GM18868 (cell line): Measurements from ENCODE around the gene OOSP4B.
"Not testable (repeated sequence)": the region's sequence is repeated elsewhere in the genome, so short reads cannot be mapped to it uniquely, and the experiment has no call there.

Experiments
- ATAC-seq: cut with Tn5 transposase; IDR thresholded peaks from one replicate; pipeline ENCODE4 v1.9.1; 2021; ENCODE audit warnings: mild to moderate bottlenecking, moderate library complexity; ENCODE audit not compliant: unreplicated experiment

Gene OOSP4B

DNA sequence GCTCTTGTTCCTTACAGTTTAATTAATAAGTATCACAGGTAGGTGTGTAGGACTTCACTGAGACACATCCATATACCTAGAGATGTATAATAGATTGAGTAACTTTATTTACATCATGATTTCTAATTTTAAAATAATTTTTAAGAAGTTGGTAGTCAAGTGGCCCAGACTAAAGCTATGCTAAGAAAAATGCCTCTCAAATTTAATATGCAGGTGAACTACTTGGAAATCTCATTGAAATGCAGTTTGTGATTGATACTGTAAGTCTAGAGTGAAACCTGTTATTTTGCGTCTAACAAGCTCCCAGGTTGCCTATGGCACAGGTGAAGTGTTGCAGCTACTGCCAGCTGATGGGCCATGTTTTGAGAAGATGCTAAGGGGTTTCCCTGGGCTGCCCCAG lies at the start of gene OOSP4B:
Gene OOSP4B, plus strand, starts transcription at position 301 of the 400 bp plus-strand sequence.
- no peak for ATAC-seq

DNA sequence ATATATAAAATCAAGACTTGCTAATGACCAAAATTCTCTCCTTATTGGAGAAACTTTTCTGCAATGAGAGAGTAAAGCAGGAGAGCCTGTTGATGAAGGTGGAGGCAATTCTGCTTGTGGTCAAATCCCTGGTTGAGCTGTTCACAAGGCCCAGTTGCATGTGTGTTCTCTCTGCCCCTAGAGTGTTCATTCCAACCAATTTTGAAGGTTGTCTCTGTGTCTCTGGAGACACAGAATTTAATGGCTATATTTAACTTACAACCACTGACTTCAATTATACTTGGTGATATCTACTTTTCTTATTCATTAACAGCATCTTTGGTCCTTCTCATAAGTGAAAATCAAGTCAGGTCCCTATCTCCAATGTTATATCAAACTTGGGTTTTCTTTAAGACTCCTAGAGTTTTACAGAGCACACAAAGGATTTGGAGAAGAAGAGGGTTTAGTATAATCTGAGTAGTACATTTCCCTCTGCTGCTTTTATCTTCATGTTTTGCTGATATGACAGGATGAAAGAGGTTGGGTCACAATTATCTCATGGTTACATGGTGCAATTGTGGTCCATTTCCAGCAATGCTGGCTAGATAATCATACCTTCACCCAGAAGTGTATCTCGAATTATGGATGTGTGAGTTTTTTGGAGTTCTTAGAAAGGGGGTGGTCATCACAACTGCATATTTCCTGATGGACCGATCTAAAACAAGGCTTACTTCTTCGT lies 49.1 kb upstream of the OOSP4B start:
- no peak for ATAC-seq

DNA sequence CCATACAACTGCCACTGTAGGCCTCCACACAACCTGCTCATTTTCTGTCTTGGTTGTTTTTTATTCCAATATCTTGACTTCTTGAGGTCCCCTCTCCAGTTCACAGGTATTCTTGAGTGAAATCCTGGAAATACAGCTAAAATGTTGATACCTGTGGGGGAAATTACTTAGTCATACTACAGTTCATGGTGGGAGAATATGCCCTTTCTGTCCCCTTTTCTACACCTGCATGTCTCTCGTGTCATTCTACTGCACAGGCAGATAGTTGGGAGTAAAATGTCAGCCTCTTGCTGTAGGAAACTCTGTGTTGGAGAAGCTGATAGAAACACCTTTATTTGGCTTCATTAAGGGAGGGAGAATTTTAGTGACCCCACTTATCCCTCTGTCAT lies 48.6 kb upstream of the OOSP4B start:
- no peak for ATAC-seq

DNA sequence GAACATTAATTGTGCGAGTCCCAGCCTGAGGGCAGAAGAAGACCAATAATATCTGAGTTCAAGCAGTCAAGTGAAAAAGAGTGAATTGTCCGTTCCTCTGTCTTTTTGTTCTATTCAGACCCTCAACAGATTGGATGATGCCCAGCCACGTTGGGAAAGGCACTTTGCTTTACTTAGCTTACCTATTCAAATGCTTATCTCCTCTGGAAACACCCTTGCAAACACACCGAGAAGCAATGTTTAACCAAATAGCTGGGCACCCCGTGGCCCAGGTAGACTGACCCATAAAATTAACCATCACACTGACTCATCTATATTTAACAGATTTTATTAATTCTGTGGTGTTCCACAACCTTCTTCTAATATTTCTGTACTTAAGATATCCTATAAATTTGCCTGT lies 43.9 kb upstream of the OOSP4B start:
- ATAC-seq: no peak

DNA sequence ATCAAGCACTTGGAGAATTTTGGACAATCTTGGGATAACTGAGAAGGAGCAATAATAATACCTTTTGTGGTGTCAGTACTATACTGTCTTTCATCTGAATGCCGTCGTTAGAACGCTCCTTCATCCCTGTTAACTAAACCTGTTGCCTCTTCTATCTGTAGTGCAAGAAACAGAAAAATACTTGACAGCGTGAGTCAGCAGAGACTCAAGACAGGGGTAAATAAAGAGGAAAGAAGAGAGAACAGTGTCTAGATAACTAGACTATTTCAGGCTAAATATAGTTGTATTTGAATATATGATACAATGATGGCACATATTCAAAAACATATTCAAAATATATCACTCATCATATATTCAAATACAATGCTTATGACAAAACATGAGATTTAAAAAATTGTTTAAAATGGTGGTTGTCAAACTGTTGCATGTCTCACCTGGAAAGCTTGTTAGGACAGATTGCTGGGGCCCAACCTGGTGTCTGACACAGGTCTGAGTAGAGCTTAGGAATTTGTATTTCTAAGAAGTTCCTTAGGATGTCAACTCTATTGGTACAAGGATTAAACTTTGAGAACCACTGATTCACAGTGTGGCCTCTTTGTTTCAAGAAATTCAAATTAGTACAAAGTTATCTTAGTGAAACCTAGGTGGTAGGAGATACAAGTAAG lies 35.7 kb upstream of the OOSP4B start:
- ATAC-seq: no peak

DNA sequence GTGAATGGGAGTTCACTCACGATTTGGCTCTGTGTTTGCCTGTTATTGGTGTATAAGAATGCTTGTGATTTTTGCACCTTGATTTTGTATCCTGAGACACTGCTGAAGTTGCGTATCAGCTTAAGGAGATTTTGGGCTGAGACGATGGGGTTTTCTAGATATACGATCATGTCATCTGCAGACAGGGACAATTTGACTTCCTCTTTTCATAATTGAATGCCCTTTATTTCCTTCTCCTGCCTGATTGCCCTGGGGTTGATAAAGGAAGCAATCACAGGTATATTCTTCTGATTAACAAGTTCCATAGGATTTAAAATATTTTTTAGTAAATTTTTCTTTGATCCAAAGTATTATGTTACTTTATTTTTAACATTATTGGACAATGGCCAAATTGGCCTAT lies 34.9 kb upstream of the OOSP4B start:
- ATAC-seq: not testable (repeated sequence)

DNA sequence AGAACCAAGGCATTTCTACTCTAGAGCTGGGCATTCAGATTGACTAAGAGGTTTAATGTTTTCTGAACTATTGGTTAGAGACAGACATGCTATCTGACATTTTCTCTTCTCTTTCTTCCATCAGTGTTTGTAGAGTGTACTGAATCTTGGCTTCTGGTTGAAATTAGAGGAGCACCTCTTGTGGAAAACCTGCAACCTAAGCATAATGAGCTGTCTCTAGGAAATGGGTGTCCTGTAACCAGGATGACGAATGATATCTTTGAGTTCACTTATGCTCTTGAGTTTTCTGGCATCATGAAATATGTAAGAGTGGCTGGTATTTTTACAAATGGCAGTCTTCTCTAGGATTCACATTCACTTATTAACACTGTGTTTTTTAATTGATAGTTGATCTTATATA lies 33.8 kb upstream of the OOSP4B start:
- ATAC-seq: no peak

DNA sequence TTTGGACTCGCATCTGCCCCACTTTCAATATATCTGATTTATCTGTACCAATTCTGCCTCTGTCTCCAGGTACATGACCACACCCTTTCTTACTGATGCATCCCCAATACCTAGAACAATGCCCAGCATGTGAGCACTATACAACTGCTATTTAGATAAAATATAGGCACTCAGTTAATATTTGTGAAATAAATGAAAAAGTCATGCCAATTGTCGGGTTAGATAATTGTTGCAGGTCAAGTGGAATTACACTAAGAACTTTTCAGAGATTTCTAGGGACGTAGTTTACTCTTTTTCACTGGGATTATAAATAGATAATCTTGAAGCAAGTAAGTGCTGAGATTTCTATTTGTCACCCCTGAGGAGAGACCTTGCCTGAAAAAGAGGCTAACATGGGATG lies 32.6 kb upstream of the OOSP4B start:
- ATAC-seq: no peak

DNA sequence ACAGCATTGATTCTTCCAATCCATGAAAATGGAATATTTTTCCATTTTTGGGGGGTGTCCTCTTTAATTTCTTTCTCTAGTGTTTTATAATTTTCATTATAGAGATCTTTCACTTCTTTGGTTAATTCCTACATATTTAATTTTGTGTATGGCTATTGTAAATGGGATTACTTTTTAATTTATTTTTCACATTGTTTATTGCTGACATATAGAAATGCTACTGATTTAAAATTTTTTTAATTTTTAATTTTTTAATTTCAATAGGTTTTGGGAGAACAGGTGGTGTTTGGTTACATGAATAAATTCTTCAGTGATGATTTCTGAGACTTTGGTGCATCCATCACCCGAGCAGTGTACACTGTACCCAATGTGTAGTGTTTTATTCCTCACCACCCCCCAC lies 26.6 kb upstream of the OOSP4B start:
- ATAC-seq: no peak

DNA sequence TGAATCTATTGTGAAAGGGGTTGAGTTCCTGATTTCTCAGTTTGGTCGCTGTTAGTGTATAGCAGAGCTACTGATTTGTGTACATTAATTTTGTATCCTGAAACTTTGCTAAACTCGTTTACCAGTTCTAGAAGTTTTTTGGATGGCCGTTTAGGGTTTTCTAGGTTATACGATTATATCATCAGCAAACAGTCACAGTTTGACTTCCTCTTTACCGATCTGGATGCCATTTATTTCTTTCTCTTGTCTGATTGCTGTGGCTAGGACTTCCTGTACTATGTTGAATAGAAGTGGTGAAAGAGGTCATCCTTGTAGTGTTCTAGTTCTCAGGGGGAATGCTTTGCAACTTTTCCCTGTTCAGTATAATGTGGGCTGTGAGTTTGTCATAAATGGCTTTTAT lies 24.6 kb upstream of the OOSP4B start:
- ATAC-seq: no peak

DNA sequence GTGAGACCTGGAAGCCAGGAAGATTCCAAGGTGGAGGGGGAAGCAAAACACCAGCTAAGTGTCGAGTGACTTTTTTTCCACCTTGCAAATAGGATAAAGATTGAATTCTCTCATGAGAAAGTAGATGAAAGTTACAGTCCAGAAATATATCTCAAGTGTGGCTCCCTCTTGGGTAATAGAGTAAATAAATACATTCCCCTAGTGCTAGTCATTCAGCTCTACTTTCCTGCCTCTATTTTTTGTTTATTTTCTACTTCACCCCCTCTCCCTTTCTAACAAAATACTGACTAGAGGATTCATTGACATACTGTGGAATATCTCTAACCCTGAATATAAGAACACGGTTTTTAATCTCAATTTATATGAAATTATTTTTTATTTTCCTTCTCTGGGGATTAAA lies 19.2 kb upstream of the OOSP4B start:
- ATAC-seq: no peak

DNA sequence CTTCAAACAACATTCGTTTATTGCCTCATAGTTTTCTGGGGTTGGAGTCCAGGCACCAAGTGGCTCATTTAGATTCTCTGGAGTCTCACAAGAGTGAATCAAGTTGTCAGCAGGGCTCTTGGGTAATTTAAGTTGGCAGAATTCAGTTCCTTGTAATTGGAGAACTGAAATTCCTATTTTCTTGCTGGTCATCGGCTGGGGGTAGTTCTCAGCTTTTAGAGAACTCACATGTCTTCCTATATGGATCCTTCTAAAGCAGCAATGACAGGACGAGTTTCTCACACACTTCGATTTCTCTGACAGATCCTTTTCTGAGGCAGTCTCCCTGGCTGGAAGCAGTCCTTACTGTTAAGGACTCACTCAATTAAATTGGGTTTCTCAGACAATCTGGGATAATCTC lies 17.3 kb upstream of the OOSP4B start:
- no peak for ATAC-seq

DNA sequence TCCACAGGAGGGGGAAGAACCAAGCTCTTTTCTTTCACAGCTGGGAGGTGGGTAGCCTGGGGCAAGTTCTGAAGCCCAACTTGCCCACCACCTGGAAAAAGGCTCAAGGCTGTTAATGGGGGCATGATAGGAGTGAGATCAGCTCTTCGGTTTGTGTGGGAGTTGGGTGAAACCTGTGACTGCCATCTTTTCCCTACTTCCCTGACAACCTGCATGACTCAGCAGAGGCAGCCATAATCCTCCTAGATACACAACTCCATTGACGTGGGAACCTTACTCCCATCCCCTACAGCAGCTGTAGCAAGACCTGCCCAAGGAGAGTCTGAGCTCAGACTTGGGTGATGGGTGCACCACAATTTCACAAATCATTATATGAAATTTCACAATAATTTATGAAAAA lies 13.3 kb upstream of the OOSP4B start:
- ATAC-seq: no peak

DNA sequence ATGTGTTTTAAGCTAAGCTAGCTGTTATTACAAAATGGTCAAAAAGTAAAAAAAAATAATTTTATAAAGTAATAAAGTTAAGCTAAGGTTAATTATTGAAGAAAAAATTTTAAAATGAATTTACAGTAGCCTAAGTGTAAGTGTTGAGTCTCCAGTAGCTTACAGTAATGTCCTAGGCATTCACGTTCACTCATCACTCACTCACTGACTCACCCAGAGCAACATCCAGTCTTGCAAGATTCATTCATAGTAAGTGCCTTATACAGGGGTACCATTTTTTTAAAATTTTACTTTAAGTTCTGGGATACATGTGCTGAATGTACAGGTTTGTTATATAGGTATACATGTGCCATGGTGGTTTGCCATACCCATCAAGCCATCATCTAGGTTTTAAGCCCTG lies 11.6 kb upstream of the OOSP4B start:
- ATAC-seq: no peak

DNA sequence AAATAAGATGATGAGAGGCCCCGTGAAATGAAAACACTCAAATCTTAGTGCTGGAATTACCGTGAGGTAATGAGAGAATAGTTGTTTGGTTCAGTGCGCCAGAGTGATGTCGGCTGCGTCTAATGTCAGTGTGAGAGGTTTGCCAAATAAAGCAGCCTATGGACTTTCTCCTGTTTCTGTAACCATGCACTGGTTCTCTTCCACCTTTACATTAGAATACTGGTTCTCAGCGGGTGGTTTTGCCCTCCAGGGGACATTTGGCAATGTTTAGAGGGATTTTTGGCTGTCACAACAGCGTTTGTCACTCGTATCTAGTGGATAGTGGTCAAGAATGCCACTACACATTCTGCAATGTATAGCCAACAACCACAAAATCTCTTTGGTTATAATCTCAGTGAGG lies 1.1 kb downstream of the OOSP4B start:
- no peak for ATAC-seq

DNA sequence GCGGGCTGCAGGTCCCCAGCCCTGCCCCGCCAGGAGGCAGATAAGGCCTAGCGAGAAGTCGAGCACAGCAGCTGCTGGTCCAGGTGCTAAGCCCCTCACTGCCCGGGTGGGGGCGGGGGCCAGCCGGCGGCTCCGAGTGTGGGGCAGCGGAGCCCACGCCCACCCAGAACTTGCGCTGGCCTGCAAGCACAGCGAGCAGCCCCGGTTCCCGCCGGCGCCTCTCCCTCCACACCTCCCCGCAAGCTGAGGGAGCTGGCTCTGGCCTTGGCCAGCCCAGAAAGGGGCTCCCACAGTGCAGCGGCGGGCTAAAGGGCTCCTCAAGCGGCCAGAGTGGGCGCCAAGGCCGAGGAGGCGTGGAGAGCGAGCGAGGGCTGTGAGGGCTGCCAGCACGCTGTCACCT lies 3.4 kb downstream of the OOSP4B start:
- ATAC-seq: not testable (repeated sequence)

DNA sequence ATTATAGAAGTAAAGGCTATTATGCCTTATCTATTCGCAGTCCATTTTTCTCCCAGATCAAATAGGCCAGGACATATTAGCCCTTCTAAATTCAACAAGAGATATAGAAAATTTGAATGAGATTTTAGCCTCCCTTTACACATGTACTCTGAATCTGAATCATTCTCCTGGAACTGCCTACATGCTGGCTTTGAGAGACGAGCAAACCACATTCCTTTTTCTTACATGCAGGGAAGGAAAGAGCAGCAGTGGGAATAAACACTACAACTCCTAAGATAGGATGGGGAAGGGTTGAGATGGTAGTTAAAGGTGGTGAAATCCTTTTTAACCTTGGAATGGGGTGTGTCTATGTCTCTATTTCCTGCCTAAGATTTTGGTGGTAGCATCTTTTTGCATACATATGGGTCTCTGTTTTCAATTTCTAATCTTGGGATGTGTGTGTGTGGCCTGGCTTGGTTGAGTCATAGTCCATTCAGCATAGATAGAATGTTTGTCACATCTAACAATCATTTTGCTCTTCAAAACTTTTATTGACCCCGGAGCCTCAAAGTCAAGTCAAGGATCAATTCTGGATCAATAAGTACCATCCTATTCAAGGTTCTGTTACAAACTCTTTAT lies 12.1 kb downstream of the OOSP4B start:
- no peak for ATAC-seq

DNA sequence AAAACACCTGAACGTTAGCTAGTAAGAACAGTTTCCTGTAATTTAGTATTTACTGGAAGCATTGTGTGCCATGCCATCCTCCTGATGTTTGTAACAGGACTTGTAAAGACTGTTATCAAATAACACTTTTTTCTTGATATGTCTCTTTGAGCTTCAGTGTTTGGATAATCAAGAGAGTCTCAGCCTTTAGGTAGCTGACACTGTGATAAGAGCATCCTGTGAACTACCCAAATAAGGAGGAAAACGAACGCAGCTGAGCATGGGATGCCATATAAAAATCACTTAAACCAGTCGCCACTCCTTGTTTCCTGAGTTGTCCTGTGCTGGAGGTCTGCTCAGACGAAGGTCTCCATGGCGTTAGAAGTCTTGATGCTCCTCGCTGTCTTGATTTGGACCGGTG lies 23.1 kb downstream of the OOSP4B start, which contains the start of gene OOSP2:
Gene OOSP2, plus strand, starts transcription at position 301 of the 400 bp plus-strand sequence. Its CDS starts 51 bp downstream, at position 352.
- ATAC-seq: no peak

DNA sequence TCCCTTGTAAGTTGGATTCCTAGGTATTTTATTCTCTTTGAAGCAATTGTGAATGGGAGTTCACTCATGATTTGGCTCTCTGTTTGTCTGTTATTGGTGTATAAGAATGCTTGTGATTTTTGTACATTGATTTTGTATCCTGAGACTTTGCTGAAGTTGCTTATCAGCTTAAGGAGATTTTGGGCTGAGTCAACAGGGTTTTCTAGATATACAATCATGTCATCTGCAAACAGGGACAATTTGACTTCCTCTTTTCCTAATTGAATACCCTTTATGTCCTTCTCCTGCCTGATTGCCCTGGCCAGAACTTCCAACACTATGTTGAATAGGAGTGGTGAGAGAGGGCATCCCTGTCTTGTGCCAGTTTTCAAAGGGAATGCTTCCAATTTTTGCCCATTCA lies 33.4 kb downstream of the OOSP4B start:
- ATAC-seq: not testable (repeated sequence)

DNA sequence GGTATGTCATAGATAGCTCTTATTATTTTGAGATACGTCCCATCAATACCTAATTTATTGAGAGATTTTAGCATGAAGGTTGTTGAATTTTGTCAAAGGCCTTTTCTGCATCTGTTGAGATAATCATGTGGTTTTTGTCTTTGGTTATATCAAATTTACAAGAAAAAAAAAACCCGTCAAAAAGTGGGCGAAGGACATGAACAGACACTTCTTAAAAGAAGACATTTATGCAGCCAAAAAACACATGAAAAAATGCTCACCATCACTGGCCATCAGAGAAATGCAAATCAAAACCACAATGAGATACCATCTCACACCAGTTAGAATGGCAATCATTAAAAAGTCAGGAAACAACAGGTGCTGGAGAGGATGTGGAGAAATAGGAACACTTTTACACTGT lies 33.9 kb downstream of the OOSP4B start:
- ATAC-seq: not testable (repeated sequence)

DNA sequence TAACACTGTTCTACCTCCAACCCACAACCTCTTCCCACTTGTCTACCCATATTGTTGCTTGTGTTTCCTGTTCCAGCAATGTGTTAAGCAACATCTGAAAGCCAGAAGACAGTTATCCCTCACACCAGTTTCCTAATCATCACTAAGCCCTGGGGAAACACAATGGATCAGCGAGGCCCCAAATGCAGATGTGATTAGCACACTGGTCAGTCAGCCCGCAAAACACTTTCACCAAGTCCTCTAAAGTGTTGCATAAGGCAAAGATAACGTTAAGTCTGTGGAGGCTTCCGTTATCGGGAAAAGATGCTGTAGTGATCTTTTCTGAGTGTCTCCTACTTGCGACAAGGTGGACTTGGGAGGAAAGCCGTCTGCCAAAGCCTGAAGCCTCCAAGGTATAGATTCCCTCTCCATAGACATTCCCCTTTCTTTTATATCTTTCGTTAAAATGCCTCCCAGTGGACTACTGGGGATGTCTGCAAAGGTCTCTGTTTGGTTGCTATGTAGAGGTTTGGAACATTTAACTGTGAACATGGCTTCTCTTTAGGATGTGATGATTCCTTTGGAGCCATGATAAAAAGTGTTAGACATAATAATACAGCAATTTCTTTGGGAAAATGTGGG lies 39.5 kb downstream of the OOSP4B start, which contains the start of gene MS4A3:
Gene MS4A3, plus strand, starts transcription at position 317 of the 621 bp plus-strand sequence. CDS start 4,496 bp downstream, outside the sequence.
- ATAC-seq: no peak

DNA sequence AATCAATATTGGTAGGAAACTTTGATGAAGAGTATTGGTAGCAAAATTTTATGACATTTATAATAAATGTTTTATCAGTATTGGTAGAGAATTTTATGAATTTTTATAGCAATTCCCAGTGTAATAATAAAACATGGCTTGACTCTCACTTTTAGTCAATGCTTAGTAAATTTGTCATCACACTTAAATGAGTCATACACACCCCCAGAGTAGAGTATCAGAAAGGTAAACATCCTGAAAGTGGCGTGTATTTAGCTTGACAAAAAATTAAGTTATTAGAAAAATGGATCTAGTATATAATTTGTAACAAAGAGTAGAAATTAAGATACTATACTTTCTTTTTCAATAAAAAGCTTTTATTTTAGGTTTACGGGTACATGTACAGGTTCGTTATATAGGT lies 42.1 kb downstream of the OOSP4B start:
- no peak for ATAC-seq
